Smooth muscle cell of the umbilical artery (primary cell): ENCODE results near the gene GPX5. TPM values are rescaled to one million over a fixed set of nuclear protein-coding genes. Genes with fewer than 3 reads are reported as not detected.

Source experiments
- total RNA-seq: library from RNA; depleted of rRNA; stranded (reverse); fragments of >200 nt; gene quantifications from 2 replicates; pipeline ENCODE4 v1.2.3, GENCODE V29; 2014

The GPX5 gene
- total RNA-seq = not detected in 2 replicates

GRCh38 chr6:28525496-28526039, at the start of gene GPX5:
Gene GPX5 (plus strand): TSS chr6:28525881. CDS start chr6:28526014, 133 bp downstream.

GRCh38 chr6:28515676-28516075, 10.0 kb upstream of the GPX5 start, which contains the start of gene GPX6:
Gene GPX6 (minus strand): TSS chr6:28515793. CDS start chr6:28515743, 50 bp downstream.

Other genes starting within 250 kb of the GPX5 start
- 5.6 and 6.5 TPM in 2 replicates for gene PGBD1, start 244.3 kb upstream of the GPX5 start, total RNA-seq
- 1.8 and 2.0 TPM in 2 replicates for gene ZSCAN31, start 189.7 kb upstream of the GPX5 start, total RNA-seq
- gene ZKSCAN3, start 175.9 kb upstream of the GPX5 start, total RNA-seq = 6.2 and 6.7 TPM in 2 replicates
- gene ZSCAN12, start 126.1 kb upstream of the GPX5 start, total RNA-seq = 6.7 and 7.7 TPM in 2 replicates
- 3.3 and 7.4 TPM in 2 replicates for gene ZSCAN23, start 82.4 kb upstream of the GPX5 start, total RNA-seq
- not detected in 2 replicates for gene GPX6, start 10.1 kb upstream of the GPX5 start, total RNA-seq